Ascending aorta (tissue), 2 donors: ENCODE data around the gene SLC35C1. TPM values are rescaled to one million over a fixed set of nuclear protein-coding genes. Genes with fewer than 3 reads are reported as not detected.

Source experiments
- DNase-seq, 2 donors: peaks; one replicate each; pipeline ENCODE4 v3.0.0-alpha.2; 2019; ENCODE audit warnings: low spot score in 2 of 2
- H3K27ac ChIP-seq, 2 donors: fragments of 200-600 bp; sonication (generic); one replicate each; pipeline ENCODE4 v1.5.1; 2016 to 2017; ENCODE audit warnings: mild to moderate bottlenecking in 1 of 2
- H3K27me3 ChIP-seq: fragments of 200-600 bp; sonication (generic); one replicate; pipeline ENCODE4 v1.5.1; 2017
- H3K36me3 ChIP-seq, 2 donors: fragments of 200-600 bp; sonication (generic); one replicate each; pipeline ENCODE4 v1.5.1; 2016
- H3K4me1 ChIP-seq, 2 donors: fragments of 200-600 bp; sonication (generic); one replicate each; pipeline ENCODE4 v1.5.1; 2016 to 2017; ENCODE audit warnings: mild to moderate bottlenecking in 1 of 2
- H3K4me3 ChIP-seq, 2 donors: fragments of 200-600 bp; sonication (generic); one replicate each; pipeline ENCODE4 v1.5.1; 2016 to 2017; ENCODE audit warnings: mild to moderate bottlenecking in 1 of 2
- H3K9me3 ChIP-seq, 2 donors: fragments of 200-600 bp; sonication (generic); one replicate each; pipeline ENCODE4 v1.5.1; 2016
- intact Hi-C: fragments of 100-400 bp; cut with DNase I; formaldehyde crosslinking; loops from one replicate; pipeline ENCODE4 v1.15.1; 2023
- total RNA-seq: library from RNA; depleted of rRNA; stranded (reverse); fragments of >200 nt; gene quantifications from one replicate; pipeline ENCODE4 v1.1.0, GENCODE V29; 2016
- TF ChIP-seq, protein P1 (sequence below), 3 experiments: fragments of 200-600 bp in 2 of 3; fragments of 450-650 bp in 1 of 3; sonication (generic) in 2 of 3; IDR thresholded peaks; one replicate each; pipeline ENCODE4 v1.5.1; 2016 to 2019; ENCODE audit warnings: antibody characterized with exemption in 3 of 3, mild to moderate bottlenecking in 1 of 3, moderate library complexity in 1 of 3

SLC35C1 gene
- total RNA-seq, 1 donor from 2014 or later: 47.7 TPM

DNA sequence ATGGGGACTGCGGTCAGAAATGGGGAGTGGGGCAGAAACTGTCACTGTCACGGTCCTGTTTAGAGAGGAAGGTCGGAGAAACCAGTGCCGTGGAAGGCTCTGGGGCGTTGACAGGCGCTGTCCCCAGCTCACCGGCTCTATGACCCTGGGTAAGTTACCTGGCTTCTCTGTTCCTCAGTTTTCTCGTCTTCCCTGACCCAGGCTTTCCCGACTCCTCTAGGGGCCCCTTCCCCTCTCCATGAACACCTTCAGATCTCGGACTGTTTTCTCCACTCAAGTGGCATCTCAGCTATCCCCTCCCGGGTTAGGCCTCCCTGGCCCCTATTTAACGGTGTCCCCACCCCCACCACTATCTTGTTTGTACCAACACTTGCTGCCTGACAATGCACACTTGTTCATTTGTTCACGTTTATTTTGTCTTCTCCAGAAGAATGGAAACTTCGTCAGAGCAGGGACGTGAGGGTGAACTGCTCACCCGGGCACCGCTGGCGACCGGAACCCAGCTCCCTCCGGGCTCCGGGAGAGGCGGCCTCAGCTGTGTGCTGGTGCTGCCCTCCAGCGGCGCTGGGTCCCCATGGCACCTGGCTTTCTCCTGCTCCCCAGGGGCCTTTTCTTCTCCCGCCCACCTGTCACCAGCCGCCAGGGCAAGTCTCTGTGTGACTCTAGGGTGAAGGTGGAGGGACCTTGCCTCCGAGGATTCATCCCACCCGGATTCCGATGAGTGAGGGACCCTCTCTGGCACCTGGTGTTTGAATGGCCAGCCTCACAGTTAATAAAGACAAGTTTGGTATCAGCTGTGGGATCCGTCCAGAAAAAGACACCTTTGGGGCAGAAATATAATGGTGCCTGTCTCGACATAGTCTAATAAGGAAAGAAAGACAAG is 33.1 kb upstream of the SLC35C1 start:
- Histone ChIP-seq H3K9me3 (no peaks in the 10 kb centered on the region), H3K4me3 (peak overlapping the region; percentile 66 to 78), H3K4me1 (peaks cover 0 to 2% of the 10 kb centered on the region in 2 donors), H3K27me3 (no peaks in the 10 kb centered on the region), H3K27ac (peak overlapping the region; percentile 63 to 81), H3K36me3 (no peaks in the 10 kb centered on the region)
- DNase-seq: peak; percentile 20 to 92
- intact Hi-C loops: loop anchor here (1.0 to 10.0 kb wide), 9 partner anchors 27 to 432 kb away; partner anchors contain the start of genes CHST1 and SLC35C1
- TF ChIP-seq, protein P1, sequence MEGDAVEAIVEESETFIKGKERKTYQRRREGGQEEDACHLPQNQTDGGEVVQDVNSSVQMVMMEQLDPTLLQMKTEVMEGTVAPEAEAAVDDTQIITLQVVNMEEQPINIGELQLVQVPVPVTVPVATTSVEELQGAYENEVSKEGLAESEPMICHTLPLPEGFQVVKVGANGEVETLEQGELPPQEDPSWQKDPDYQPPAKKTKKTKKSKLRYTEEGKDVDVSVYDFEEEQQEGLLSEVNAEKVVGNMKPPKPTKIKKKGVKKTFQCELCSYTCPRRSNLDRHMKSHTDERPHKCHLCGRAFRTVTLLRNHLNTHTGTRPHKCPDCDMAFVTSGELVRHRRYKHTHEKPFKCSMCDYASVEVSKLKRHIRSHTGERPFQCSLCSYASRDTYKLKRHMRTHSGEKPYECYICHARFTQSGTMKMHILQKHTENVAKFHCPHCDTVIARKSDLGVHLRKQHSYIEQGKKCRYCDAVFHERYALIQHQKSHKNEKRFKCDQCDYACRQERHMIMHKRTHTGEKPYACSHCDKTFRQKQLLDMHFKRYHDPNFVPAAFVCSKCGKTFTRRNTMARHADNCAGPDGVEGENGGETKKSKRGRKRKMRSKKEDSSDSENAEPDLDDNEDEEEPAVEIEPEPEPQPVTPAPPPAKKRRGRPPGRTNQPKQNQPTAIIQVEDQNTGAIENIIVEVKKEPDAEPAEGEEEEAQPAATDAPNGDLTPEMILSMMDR (IDR thresholded peaks at IDR 0.05): peak; percentile 89 to 94 (median 93)

DNA sequence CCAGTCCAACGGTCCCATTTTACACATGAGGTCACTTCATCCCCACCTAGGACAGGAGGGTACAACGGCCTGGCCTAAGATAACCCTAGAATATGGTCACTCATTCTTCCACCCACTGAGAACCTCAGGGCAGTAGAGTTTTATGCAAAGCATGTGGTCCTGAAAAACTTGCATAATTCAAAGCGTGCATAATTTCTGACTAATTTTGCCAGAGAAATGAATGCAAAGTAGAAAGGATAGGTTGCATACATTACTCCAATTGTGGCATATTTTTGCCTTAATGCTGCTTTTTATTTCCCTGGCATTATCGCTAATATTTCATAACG is 32.5 kb upstream of the SLC35C1 start:
- no peak for DNase-seq
- Histone ChIP-seq H3K9me3 (no peaks in the 10 kb centered on the region), H3K27me3 (no peaks in the 10 kb centered on the region), H3K4me1 (peaks cover 0 to 2% of the 10 kb centered on the region in 2 donors), H3K4me3 (no peak overlapping the region), H3K27ac (no peak overlapping the region), H3K36me3 (no peaks in the 10 kb centered on the region)
- intact Hi-C loops: loop anchor here (2.0 to 10.0 kb wide), 5 partner anchors 108 to 402 kb away; partner anchors contain the start of gene CHST1
- TF ChIP-seq, protein P1 (IDR thresholded peaks at IDR 0.05): no peak

DNA sequence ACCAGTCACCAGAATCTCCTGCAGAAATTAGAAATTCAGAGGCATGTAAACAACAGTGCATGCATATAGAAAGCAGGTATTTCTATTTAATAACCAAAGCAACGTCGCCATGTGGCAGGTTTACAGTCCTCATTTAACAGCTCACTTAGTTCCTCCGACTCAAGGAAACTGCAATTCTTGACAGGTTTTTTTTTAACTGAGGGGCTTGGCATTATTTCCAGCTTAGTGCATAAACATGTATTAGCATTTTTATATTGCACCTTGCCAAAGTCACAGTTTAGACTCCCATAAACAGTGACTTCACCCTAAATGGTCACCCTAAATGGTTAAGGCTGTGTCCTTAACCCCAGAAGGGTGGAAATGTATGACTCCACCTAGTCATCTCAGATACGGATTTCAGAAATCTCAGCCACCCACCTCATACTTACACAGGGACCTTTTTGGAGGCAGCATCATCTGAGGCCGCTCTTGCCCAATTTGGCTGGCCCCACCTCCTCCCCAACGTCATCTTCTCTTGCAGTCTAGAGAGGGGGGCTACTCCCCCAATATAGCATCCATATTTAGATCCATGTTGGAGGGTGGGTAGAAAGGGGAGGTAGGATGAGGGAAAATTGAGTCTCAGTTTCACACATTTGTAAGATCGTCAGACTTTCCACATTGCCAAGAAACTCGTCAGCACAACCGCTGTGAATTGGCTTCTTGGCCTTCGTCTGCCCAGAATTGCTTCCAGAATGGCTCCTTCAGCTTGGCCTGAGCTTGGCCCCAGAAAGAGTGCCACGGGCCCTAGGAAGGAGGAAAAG is 31.8 kb upstream of the SLC35C1 start:
- no peak overlapping the region for H3K27ac ChIP-seq
- intact Hi-C loops: loop anchor here (2.0 to 10.0 kb wide), 5 partner anchors 108 to 402 kb away; partner anchors contain the start of gene CHST1
- H3K4me3 ChIP-seq: no peak overlapping the region
- DNase-seq: peak in 1 of 2 donors; percentile 66
- peaks cover 0 to 2% of the 10 kb centered on the region in 2 donors for H3K4me1 ChIP-seq
- H3K36me3 ChIP-seq: no peaks in the 10 kb centered on the region
- H3K9me3 ChIP-seq: no peaks in the 10 kb centered on the region
- H3K27me3 ChIP-seq: no peaks in the 10 kb centered on the region
- TF ChIP-seq, protein P1 (IDR thresholded peaks at IDR 0.05): no peak

DNA sequence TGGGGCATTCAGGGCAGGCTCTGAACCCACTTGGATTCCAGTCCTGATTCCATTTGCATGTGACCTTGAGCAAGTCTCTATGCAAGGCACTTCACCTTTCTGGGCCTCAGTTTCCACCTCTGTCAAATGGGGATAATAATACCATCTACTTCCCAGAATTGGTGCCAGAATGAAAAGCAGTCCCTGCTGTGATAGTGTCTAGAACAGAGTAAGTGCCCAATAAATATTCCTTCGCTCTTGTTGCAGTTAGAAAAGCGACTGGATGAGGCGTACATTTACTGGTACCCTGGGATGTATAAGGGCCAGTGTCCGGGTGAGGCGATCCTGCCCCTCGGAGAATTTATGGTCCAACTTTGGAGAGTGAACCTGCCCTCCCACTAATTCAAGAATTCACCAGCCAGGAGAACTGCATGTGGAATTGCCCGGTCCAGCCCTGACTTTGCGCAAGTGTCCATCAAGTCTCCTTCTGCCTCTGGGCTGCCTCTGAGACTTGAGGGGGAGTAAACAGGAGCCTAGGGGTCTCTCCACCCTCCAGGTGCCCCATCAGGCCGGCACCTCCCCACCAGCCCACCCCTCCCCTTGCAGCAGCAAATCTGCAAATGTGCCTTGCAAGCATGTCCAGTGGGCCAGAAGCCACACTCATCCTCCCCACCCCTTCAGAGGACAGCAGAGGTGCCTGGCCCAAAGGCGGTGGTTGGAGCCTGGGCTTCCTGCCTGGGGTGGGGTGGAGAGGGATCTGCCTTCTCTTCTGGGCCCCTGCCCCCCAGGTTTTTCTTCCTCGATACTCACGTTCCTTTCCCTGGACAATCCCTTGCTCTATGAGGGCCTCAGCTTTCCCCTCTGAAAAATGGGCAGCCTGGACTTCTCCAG is 30.9 kb upstream of the SLC35C1 start:
- H3K4me3 ChIP-seq: no peak overlapping the region
- intact Hi-C loops: loop anchor here (2.0 to 10.0 kb wide), 5 partner anchors 109 to 403 kb away; partner anchors contain the start of gene CHST1
- peaks cover 0 to 2% of the 10 kb centered on the region in 2 donors for H3K4me1 ChIP-seq
- H3K9me3 ChIP-seq: no peaks in the 10 kb centered on the region
- DNase-seq: peak in 1 of 2 donors; percentile 42
- H3K36me3 ChIP-seq: no peaks in the 10 kb centered on the region
- TF ChIP-seq, protein P1 (IDR thresholded peaks at IDR 0.05): no peak
- H3K27me3 ChIP-seq: no peaks in the 10 kb centered on the region
- H3K27ac ChIP-seq: no peak overlapping the region

DNA sequence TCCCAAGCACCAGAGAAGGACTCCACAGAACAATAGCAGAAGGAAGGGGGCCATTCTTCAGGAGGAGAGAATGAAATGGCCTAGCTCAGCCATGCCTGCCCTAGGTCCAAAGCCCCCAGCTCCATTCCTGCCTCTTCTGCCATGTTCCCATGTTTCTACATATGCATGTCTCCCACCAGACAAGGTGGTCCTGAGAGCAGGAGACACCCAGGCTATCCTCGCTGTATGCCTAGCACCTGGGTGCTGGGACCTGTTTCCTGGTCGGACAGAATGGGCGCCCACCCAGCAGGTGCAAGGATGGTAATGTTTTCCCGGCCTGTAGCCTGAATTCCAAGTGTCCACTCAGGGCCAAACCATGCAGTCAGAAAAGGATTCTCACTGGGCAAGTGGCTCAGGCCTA is 30.2 kb upstream of the SLC35C1 start:
- H3K9me3 ChIP-seq: no peaks in the 10 kb centered on the region
- intact Hi-C loops: loop anchor here (5.0 to 10.0 kb wide), 3 partner anchors 182 to 370 kb away; no protein-coding TSS in a partner anchor
- DNase-seq: peak in 1 of 2 donors; percentile 42
- no peak overlapping the region for H3K4me3 ChIP-seq
- no peak overlapping the region for H3K27ac ChIP-seq
- H3K36me3 ChIP-seq: no peaks in the 10 kb centered on the region
- no peaks in the 10 kb centered on the region for H3K27me3 ChIP-seq
- H3K4me1 ChIP-seq: peaks cover 0 to 2% of the 10 kb centered on the region in 2 donors
- TF ChIP-seq, protein P1 (IDR thresholded peaks at IDR 0.05): no peak
